HG03175 (cell line): Measurements from ENCODE around the gene PCDH9.

Experiments
- ATAC-seq: cut with Tn5 transposase; IDR thresholded peaks from one replicate; pipeline ENCODE4 v1.9.1; 2021; ENCODE audit warnings: mild to moderate bottlenecking, moderate library complexity; ENCODE audit not compliant: unreplicated experiment

PCDH9 gene

GRCh38 chr13:66691149-66691548 is 539.0 kb downstream of the PCDH9 start:
- ATAC-seq, result no peak

- ATAC-seq, result no peak
Measured at GRCh38 chr13:66689628-66690027, 540.5 kb downstream of the PCDH9 start.

GRCh38 chr13:66689037-66689619 is 541.0 kb downstream of the PCDH9 start:
- no peak for ATAC-seq

- no peak for ATAC-seq
Measured at GRCh38 chr13:66681403-66681802, 548.7 kb downstream of the PCDH9 start.

GRCh38 chr13:66680031-66680430 is 550.1 kb downstream of the PCDH9 start:
- ATAC-seq, result no peak

- ATAC-seq, result no peak
Measured at GRCh38 chr13:66675620-66676019, 554.5 kb downstream of the PCDH9 start.

GRCh38 chr13:66673401-66673800 is 556.7 kb downstream of the PCDH9 start:
- no peak for ATAC-seq

GRCh38 chr13:66665991-66666390 is 564.1 kb downstream of the PCDH9 start:
- no peak for ATAC-seq

GRCh38 chr13:66663711-66664110 is 566.4 kb downstream of the PCDH9 start:
- no peak for ATAC-seq

GRCh38 chr13:66663206-66663605 is 566.9 kb downstream of the PCDH9 start:
- no peak for ATAC-seq

- ATAC-seq, result no peak
Measured at GRCh38 chr13:66661336-66661735, 568.8 kb downstream of the PCDH9 start.

- no peak for ATAC-seq
Measured at GRCh38 chr13:66660468-66660813, 569.7 kb downstream of the PCDH9 start.

GRCh38 chr13:66659701-66660467 is 570.3 kb downstream of the PCDH9 start:
- peak; percentile 90 for ATAC-seq

GRCh38 chr13:66659286-66659685 is 570.9 kb downstream of the PCDH9 start:
- ATAC-seq, result peak; percentile 0

GRCh38 chr13:66657165-66657881 is 572.8 kb downstream of the PCDH9 start:
- ATAC-seq, result no peak

GRCh38 chr13:66655847-66656454 is 574.2 kb downstream of the PCDH9 start:
- no peak for ATAC-seq

GRCh38 chr13:66644855-66645460 is 585.2 kb downstream of the PCDH9 start:
- ATAC-seq, result no peak

- peak; percentile 28 for ATAC-seq
Measured at GRCh38 chr13:66640231-66640630, 589.9 kb downstream of the PCDH9 start.

GRCh38 chr13:66639044-66639443 is 591.1 kb downstream of the PCDH9 start:
- no peak for ATAC-seq

GRCh38 chr13:66635526-66635925 is 594.6 kb downstream of the PCDH9 start:
- no peak for ATAC-seq

GRCh38 chr13:66634384-66634783 is 595.8 kb downstream of the PCDH9 start:
- no peak for ATAC-seq
